Heart left ventricle (tissue), 16 donors: ENCODE results near the gene ERC1. TPM values are rescaled to one million over a fixed set of nuclear protein-coding genes. Genes with fewer than 3 reads are reported as not detected.

Source experiments
- ATAC-seq, 4 donors: fragments of 200-7000 bp; cut with Tn5 transposase; one replicate each; pipeline ENCODE4 v1.9.1; 2020 to 2022; ENCODE audit warnings: moderate library complexity in 4 of 4, mild to moderate bottlenecking in 3 of 4, moderate number of reproducible peaks in 1 of 4
- DNase-seq, 5 donors: peaks; one replicate each; pipeline ENCODE4 v3.0.0-alpha.2; 2020
- H3K27ac ChIP-seq, 12 donors: fragments of 200-600 bp; sonication (generic) in 4 of 12; one replicate each; pipeline versions ENCODE4 v1.5.0 to v1.8.0; 2016 to 2022; ENCODE audit warnings: mild to moderate bottlenecking in 2 of 12
- H3K27me3 ChIP-seq, 9 donors: fragments of 200-600 bp; sonication (generic) in 2 of 9; one replicate each; pipeline versions ENCODE4 v1.5.1 to v1.8.0; 2016 to 2022; ENCODE audit warnings: mild to moderate bottlenecking in 3 of 9
- H3K36me3 ChIP-seq, 9 donors: fragments of 200-600 bp; sonication (generic) in 2 of 9; one replicate each; pipeline versions ENCODE4 v1.5.0 to v1.8.0; 2018 to 2022; ENCODE audit warnings: mild to moderate bottlenecking in 2 of 9
- H3K4me1 ChIP-seq, 12 donors: fragments of 200-600 bp; sonication (generic) in 4 of 12; one replicate each; pipeline versions ENCODE4 v1.5.0 to v1.8.0; 2016 to 2022; ENCODE audit warnings: mild to moderate bottlenecking in 3 of 12
- H3K4me3 ChIP-seq, 12 donors: fragments of 200-600 bp; sonication (generic) in 4 of 12; one replicate each; pipeline versions ENCODE4 v1.5.0 to v1.8.0; 2017 to 2022; ENCODE audit warnings: mild to moderate bottlenecking in 9 of 12, moderate library complexity in 4 of 12
- H3K9me3 ChIP-seq, 12 donors: fragments of 200-600 bp; sonication (generic) in 4 of 12; one replicate each; pipeline versions ENCODE4 v1.5.0 to v1.8.0; 2016 to 2022; ENCODE audit warnings: mild to moderate bottlenecking in 1 of 12
- CTCF ChIP-seq, 12 donors: fragments of 200-600 bp; sonication (generic) in 4 of 12; IDR thresholded peaks; one replicate each; pipeline versions ENCODE4 v1.5.0 to v1.8.0; 2018 to 2022; ENCODE audit warnings: antibody characterized with exemption in 12 of 12, mild to moderate bottlenecking in 5 of 12
- POLR2A ChIP-seq, 2 donors: fragments of 450-650 bp; IDR thresholded peaks; one replicate each; pipeline ENCODE4 v1.6.1; 2017; ENCODE audit warnings: antibody characterized with exemption in 2 of 2, mild to moderate bottlenecking in 2 of 2, moderate library complexity in 2 of 2
- WGBS, 4 donors: extraction: QIAGEN DNeasy Blood & Tissue Kit in 2 of 4; methylation state at CpG; one replicate each; pipeline versions ENCODE4 v1.1.5 to v1.1.7; 2013 to 2018; 5-methylcytosine and 5-hydroxymethylcytosine counted together
- intact Hi-C, 10 donors: fragments of 100-400 bp; cut with DNase I; formaldehyde crosslinking; loops; one replicate each; pipeline versions ENCODE4 v1.11.1 to v1.14.2; 2022
- polyA plus RNA-seq, 2 donors: library from polyadenylated mRNA; stranded (reverse); fragments of 200-250 nt; gene quantifications; one replicate each; pipeline ENCODE4 v1.2.3, GENCODE V29; 2013
- total RNA-seq, 9 donors: library from RNA; depleted of rRNA in 2 of 9; stranded (reverse); fragments of >200 nt in 2 of 9; fragmentation: NEBNext Ultra II Directional in 3 of 9; extraction: Animal tissue kit (Norgen Biotek cat#: 25700) in 3 of 9; gene quantifications; one replicate each; pipeline versions ENCODE4 v1.1.0 to v1.2.4, GENCODE V29; 2016 to 2023
- donor health status: ischemic (EF 13 %, LVEDD 7.1; RV severe dilation, severe dysfunction).
- donor health status: healthy with polysubstance abuse.
- donor health status: DM: no; HTN: yes; CAD: no.
- donor health status: DM: no; HTN: no; CAD: no.
- donor health status: ischemic (EF 25% LVEDD 6.9; RV normal size, moderate dysfunction).
- donor health status: ischemic (EF 25% LVEDD 5.7; RV mildly dilated, moderate dysfunction).
- donor health status: healthy.
- donor health status: DM: yes; HTN: yes; CAD: no.
- donor health status: ischemic (EF 35%, LVEDD 5.7; RV mildly dilated, moderate dysfunction).
- donor health status: nonischemic (EF 11% LVEDD 7.7; RV severe dilation, severe dysfunction).
- donor health status: DM: yes; HTN: yes; CAD: no.
- donor health status: PGD.
- donor health status: ischemic (EF 29% LVEDD 5.4; RV normal size, mild dysfunction).
- donor health status: nonischemic (EF 23%, LVEDD 6.1; RV moderate dilation, normal function).

The ERC1 gene
- total and polyA plus RNA-seq, 11 donors = 13.5 to 84.0 (median 47.9) TPM

GRCh38 chr12:1384910-1385309 is 393.9 kb downstream of the ERC1 start:
- TF ChIP-seq CTCF (IDR thresholded peaks at IDR 0.05) = no peak
- TF ChIP-seq POLR2A (IDR thresholded peaks at IDR 0.05) = no peak
- Histone ChIP-seq H3K4me1 (peaks cover 0 to 7% (median 0%) of the 10 kb centered on the region in 12 donors), H3K9me3 (no peaks in the 10 kb centered on the region), H3K4me3 (no peak overlapping the region), H3K27ac (no peak overlapping the region), H3K36me3 (peaks cover 0 to 12% (median 10%) of the 10 kb centered on the region in 9 donors), H3K27me3 (no peaks in the 10 kb centered on the region)
- ATAC-seq (no peak), DNase-seq (no peak)
- intact Hi-C loops = no loop called here
- 81 to 93% (median 87%) methylated on average over 4 of the region's 4 CpGs for WGBS, 4 donors

GRCh38 chr12:1391722-1392121 is 400.7 kb downstream of the ERC1 start:
- no peak for TF ChIP-seq POLR2A (IDR thresholded peaks at IDR 0.05)
- TF ChIP-seq CTCF (IDR thresholded peaks at IDR 0.05) = no peak
- no peak overlapping the region for H3K27ac ChIP-seq
- DNase-seq (no peak), ATAC-seq (no peak)
- intact Hi-C loops = no loop called here
- peaks cover 0 to 20% (median 0%) of the 10 kb centered on the region in 9 donors for H3K36me3 ChIP-seq
- H3K27me3 ChIP-seq = no peaks in the 10 kb centered on the region
- peaks cover 0 to 22% (median 3%) of the 10 kb centered on the region in 12 donors for H3K9me3 ChIP-seq
- H3K4me3 ChIP-seq = no peak overlapping the region
- no peaks in the 10 kb centered on the region for H3K4me1 ChIP-seq

DNA sequence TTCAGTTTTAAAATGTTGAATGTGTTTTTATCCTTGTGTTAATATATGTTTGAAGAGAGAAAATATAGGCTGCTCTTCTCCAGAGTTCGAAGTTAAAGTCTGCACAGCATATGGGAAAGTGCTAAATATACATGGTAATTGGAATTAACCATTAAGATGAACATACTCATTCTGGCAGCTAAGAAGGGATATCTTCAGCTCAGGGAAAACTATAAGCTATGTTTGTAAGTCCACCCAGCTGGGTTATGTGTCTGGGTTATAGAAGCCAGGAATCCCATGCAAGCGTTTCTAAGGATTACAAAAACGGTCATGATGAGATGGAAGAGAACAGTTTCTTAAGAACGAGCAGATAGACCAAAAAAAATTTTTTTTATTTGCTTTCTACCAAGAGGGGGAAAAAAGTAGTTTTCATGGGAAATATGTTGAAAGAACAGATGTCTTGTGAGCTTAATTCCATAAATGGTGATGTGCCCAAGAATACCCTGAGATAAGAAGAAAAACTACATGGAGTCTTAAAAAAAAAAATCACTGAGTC is 404.5 kb downstream of the ERC1 start:
- no peak overlapping the region for H3K27ac ChIP-seq
- H3K36me3 ChIP-seq = peaks cover 0 to 17% (median 0%) of the 10 kb centered on the region in 9 donors
- no peak overlapping the region for H3K4me3 ChIP-seq
- H3K27me3 ChIP-seq = no peaks in the 10 kb centered on the region
- DNase-seq = no peak
- TF ChIP-seq POLR2A (IDR thresholded peaks at IDR 0.05) = no peak
- no peak for TF ChIP-seq CTCF (IDR thresholded peaks at IDR 0.05)
- peaks cover 0 to 21% (median 3%) of the 10 kb centered on the region in 12 donors for H3K9me3 ChIP-seq
- ATAC-seq = no peak
- WGBS, 4 donors = 78 to 90% (median 85%) methylated on average over 4 of the region's 4 CpGs
- intact Hi-C loops = no loop called here
- no peaks in the 10 kb centered on the region for H3K4me1 ChIP-seq

DNA sequence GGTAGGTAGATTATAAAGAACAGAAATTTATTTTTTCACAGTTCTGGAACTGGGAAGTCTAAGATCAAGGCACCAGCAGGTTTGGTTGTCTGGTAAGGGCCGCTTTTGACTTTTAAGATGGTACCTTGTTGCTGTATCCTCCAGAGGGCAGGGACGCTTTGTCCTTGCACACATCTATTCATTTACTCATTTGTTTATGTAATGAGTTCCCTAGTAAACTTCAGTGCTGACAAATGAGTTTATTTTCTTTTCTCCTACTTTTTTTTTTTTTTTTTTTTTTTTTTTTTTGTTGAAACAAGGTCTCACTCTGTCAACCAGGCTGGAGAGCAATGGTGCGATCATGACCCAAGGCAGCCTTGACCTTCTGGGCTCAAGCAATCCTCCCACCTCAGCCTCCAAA is 407.6 kb downstream of the ERC1 start:
- no peaks in the 10 kb centered on the region for H3K9me3 ChIP-seq
- intact Hi-C loops = no loop called here
- ATAC-seq (no peak), DNase-seq (no peak)
- H3K27me3 ChIP-seq = no peaks in the 10 kb centered on the region
- H3K36me3 ChIP-seq = no peaks in the 10 kb centered on the region
- no peak overlapping the region for H3K27ac ChIP-seq
- WGBS, 4 donors = 95 to 100% (median 98%) methylated on average over 3 of the region's 3 CpGs
- H3K4me1 ChIP-seq = peaks cover 0 to 4% (median 0%) of the 10 kb centered on the region in 12 donors
- no peak overlapping the region for H3K4me3 ChIP-seq
- TF ChIP-seq CTCF (IDR thresholded peaks at IDR 0.05) (no peak), POLR2A (IDR thresholded peaks at IDR 0.05) (no peak)
